GM21576 (cell line): ENCODE measurements around the gene TNRC18.

Experiments
- ATAC-seq: cut with Tn5 transposase; IDR thresholded peaks from one replicate; pipeline ENCODE4 v1.9.1; 2021; ENCODE audit warnings: mild to moderate bottlenecking, moderate library complexity; ENCODE audit not compliant: unreplicated experiment

TNRC18 gene

DNA sequence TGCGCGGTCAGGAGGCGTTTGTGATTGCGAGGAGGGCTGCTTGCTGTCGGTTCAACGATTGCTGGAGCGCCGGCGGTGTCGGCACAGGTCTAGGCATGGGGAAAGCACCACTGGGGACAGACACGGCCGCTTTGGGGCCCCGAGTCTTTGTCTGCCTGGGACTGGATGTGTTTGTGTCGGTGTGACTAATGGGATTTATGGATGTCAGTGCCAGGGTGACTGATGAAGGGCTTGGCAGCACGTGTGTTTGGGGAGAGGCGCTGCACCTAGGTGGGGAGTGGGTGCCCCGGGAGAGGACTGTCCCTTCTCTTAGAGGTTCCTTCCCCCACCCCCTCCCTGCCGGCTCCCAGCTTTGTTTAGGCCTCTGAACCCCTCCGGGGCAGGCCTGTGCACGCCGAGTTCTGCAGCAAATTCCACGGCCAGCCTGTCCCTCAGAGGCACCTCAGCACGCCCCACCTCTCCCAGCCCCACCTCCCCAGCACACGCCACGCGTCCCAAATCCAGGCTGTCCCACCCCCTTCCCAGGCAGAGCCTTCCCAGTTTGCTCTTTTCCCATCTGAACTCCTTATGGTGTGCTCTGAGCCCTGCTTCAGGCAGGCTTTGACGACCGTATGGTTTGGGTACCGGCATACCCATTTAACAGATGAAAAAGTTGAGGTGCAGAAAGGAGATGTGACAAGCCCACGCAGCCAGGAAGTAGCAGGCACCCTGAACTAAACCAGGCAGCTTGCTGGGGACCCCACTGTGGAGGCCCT lies 6.4 kb upstream of the TNRC18 start:
- ATAC-seq: no peak

DNA sequence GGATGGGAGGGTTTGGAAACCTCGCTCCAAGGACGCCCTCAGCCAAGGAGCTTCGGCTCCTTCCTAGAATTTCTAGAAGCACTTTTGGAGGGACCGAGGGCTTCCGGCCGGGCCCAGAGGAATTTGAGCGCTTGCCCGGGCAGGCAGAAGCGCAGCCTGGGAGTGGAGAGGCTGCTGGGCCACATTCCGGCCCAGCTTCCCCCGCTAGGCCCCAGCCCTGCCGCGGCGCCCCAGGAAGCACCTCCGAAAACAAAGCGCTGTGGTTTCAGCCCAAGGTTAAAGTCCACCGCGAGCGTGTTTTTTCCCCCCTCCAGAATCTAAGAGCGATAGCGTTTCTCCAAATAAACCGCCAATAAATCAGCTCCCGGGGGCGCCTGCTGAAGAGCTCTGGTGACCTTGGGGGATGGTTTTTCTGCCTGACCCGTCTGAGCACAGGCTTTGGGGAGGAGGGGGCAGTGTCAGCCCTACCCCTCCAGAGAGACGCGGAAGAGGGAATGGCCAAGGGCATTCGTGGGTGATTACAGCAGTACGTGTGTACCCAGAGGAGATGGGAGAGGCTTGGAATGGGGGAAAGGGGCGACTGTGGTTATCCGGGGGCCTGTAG lies 5.7 kb upstream of the TNRC18 start:
- ATAC-seq: no peak

DNA sequence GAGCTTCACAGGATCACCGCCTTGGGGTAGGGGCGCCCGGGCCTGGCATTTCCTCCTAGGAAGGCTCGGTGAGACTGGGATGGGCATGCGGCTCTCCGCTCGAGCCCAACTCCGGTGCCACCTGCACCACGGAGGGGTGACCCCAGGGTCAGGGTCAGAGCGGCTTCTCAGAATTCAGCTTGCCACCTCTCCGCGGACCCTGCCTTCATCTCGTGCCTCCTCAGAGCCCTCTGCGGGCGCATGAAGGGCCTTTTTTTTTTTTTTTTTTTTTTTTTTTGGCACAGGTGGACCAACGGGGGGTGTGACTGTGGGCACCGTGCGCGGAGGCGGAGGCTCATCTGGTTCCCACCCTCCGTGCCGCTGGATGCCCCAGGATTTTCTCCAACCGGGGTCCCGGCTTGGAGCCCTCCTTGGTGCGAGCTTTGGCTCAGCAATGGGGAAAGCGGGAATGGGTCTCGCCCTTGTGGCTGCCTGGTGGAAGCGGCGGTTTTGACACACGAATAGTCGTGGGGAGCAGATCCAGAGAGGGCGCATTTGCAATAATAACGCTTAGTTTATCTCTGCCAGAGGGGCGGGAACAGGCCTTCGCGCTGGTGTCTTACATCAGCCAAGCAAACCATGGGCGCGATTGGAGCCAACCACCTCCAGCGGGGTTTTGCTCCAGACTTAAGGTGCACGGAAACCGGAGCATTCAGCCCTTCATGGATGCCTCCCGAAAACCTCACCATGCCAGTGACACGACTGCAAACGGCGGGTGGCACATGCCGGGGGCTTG lies 5.0 kb upstream of the TNRC18 start:
- no peak for ATAC-seq

DNA sequence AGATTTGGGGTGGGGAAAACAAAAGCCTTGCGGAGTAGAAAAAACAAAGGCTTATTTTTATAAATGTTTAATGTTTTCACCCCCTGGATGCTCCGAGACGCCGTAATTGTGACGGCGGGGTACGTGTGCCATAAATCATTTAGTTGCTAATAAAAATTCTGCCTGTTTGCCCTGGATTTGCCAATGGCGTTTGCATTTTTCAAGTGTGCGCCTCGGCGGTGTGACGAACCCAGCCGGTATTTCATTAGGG lies 2.5 kb upstream of the TNRC18 start:
- no peak for ATAC-seq

DNA sequence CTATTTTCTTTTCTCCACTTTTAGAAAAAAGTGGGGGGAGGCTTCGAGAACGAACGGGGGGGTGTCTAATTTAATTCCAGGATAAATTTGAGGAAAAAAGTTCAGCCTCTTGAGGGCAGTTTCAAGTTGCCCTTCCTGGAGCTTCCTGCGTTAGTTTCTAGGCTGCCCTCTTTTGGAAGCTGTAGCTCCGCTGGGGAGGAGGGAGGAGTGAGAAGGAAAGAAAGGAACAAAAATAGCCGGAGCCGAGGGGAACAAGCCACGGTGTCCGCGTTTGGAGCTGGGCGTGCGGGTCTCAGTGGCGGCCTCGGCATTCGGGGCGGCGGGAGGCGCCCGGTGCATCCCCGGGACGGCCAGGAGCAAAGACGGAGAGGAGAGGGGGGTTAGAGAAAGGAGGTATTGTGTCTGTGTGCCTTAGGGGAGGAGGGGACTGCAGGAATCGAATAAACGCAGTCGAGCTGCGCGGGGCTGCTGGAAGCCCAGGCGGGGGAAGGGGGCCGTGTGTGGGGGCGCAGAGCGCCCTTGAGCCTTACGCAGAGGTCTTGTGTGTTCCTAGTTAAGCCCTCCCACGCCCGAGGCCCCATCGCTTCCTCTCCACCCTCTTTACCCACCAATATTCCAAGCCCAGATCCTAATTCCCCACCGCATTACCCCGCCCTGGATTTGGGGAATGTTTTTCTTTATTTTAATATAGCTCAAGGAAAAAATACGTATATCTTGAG lies 2.0 kb upstream of the TNRC18 start:
- ATAC-seq: no peak

DNA sequence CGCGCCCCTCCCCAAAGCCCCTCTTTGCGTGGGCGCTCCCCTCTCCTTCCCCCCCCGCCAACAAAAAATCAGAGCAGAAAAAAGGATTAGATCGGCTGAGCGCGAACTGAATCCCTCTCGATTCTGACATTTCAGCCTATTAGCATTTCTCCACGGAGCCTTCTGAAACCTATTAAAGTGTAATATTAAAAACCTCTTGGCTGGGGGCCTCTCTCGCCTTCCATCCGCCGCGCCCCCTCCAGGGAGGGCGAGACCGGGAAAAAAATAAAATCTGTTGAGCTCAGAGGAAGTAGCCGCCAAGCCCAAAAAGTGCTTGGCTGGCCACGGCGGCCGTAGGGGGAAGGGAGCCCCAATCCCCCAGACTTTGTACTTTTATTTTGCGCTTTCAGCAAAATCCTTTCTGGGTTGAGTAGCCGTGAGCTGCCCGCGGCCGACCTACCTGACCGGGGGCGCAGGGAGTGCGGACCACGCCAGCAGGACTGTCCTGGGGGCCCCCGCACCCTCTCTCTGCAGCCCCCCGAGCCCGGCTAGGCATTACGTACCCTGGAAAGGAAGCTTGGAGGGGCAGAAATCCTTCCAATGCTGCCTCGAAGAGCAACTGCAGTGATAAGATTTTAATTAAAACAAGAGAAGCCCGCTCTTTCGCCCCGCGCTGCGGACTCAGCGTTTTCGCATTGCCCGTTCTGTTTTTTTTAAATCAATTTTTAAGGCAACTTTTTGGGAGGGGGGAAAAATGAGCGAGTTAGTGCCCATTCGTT lies 1.3 kb upstream of the TNRC18 start:
- no peak for ATAC-seq

DNA sequence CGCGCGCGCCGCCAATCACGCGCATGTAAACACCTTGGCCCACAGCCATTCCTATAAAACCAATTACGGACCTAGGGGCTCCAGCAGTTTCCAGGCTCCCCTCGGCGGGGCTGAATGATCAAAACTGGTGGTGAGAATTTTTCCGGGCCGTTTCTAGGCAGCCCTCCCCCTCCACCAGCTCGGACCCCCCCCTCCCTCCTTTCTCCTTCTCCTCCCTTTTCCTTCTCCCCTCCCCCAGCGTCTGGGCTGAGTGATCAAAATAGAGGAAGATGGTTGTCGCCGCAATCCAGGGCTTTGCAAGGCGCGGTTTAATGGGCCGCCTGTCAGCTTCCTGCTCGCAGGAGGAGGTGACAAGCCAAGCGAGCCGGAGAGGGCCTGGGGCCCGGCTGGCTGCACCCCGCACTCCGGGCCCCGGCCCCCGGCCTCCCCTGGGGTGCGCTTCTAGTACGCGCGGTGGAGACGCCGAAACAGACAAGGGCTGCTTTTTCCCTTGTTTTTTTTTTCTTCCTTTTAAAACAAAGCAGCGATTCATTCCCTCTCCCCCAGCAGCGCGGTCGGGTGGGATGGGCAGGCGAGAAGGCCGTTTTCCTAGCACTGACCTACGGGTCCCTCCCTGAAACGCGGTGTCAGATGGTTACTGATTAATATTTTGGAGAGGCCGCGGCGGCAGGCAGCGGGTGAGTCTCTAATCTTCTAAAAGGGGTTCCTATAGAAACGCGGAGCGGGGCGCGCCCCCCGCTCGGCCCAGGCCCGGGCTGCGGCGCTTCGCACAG lies 528 bp upstream of the TNRC18 start:
- ATAC-seq: no peak

DNA sequence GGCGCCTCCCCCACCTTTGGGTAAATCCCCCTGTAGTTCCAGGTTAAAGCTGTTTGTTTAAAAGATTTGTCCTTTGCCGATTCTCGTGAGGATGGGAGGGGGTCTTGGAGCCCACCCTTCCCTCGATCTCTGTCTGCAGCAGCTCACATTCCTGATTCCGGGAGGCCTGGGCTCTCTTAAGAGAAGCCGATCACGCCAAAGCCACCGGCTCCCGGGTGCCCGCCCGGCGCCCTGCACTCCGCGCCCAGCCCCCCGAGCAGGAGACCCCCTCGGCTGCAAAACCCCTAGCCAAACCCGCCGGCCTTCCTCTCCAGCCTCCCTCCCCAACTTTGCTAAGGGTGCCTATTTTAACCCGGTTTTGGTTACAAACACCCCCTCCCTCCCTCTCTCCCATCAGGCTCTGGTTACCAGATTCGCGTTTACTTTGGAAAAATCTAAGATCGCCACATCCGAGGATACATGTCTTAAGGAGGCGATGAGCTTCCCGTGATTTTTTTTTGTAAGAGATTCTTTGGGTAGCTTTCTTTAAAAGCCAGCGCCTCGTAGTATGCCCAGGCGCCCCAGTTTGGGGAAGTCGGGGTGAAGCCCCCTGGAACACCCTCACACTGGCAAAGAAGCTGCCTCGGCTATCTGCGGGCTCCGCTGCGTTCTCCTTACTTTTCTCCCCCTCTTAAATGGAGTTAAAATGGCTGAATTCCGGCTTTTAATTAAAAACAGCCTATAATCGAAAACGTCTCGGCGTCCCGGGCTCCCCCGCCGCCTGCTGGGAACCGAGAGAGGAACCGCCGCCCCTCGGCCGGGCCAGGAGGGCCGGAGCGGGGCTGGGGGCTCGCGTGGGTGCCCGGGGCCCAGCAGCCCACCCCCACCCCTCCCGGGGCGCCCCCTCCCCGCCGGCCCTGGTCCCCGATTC lies 983 bp downstream of the TNRC18 start:
- no peak for ATAC-seq

DNA sequence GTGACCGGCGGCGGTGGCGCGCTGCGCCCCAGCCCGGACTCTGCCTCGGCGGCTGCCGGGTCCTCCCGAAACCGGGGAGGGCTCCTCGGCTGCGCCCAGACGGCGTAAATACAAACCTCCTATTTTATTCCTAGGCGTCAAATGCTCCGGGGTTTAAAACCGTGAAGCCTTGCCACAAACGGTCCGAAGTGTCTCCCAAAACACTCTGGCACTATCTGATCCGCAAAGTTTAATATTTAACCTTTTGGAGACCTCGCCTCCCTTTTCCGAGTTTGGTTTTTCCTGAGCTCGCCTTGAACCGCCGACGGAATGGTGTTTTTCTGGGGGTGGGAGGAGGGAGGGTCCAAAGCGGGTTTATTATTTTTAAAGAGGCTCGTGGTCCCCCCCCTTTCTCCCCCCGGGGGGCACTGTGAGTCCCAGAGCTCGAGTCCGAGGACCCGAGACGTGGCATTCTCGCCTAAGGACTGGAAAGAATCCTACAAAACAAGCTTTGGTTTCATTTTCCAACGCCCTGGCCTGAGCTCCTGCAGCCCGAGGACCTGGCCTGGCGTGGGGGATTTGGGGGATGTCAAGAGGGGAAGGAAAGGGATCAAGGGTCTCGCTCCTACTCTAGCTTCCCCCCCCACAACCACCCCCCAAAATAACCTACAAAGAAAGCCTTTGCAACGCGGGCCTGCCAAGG lies 1.8 kb downstream of the TNRC18 start:
- ATAC-seq: no peak

DNA sequence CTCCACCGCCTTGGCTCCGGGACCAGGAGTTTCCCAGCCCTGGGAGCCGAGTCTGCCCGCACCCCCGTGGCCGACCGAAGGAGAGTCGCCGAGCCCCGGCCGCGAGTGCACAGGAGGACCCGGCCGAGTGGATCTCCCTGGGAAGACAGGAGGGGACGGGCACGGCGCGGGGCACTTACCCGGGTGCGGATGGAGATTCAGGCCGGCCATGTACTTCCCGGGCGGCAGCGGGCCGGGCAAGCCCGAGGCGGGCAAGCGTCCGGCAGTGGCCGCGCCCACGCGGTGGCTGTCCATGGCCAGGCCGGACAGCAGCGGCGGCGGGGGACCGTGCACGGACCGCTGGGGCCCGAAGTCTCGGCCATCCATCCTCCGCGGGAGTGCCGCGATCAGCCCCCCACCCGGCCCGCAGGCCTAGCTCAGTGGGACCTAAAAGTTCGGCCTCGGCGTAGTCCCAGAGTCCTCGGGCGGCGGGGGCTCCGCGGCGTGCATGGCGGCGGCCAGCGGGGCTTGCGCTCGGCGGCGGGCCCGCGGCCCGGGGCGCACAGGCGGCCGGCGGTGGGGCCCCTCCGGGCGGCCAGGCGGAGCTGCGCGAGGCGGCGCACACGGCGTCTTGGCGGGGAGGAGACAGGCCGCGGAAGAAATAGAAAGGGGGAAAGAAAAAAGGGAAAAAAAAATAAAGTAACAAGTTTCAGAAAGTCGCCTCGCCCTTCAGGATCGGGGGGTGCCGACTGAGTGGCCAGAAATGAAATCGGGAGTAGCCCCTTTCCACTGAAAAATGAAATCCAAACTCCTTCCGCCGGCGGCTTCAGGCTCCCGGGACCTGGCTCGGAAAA lies 2.5 kb downstream of the TNRC18 start:
- no peak for ATAC-seq

DNA sequence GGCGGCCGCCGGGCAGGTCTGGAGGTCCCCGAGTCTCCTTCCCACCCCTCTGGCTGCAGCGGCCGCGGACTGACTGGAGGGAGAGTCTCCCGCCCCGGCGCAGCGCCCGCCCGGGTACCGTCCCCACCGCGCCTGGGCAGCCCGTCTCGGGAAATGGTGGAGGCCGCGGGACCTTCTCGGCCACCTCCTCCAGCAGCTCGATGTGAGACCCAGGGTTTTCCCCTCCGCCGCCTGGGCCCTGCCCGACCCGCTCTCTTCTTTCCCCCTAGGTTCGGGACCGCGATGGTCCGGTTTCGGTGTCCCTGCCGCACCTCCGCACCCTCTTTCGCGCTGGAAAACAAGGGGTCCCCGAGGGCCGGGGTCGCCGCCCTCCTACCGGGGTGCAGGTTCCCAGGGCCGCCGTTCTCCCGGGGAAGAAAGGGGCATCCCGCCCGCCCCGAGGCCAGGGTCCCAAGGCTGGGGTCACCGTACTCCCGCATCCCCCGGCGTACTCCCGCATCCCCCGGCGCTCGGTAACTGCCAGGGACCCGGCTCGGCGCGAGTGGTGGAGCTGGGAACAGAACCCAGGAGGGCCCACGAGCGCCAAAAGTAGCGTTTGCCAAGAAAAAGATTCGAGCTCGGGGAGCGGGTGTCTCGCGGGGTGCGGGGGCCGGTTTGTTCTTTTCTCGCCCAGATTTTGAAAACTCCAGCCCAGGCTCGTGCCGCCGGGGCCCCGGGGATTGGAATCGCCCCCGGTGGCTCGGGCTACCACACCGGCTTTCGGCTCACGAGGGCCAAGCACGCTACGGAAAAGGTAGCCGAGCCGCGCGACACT lies 3.4 kb downstream of the TNRC18 start:
- ATAC-seq: no peak

DNA sequence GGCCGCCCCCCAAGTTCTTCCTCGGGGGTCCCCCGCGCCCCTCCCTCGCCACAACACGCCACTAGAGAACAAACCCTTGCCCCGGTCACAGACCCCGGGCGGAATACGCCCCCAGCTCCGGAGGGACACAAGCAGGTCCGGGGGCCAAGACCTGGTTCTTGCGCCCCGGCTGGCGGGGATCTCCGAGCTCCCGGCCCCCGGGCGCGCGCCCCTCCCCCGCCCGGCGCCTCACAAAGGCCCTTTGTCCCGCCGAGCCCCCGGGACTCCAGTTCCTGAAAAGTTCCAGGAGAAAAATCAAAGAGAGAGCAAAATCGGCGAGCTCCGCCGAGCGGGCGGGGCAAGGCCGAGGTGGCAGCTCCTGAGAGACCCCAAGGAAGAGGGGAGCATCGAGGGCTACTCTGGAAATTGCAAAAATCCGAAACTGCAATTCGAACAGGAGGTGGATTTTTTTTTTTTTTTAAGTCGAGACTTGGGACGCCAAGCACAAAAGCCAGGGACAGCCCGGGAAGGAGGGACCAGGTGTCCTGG lies 4.0 kb downstream of the TNRC18 start:
- no peak for ATAC-seq

DNA sequence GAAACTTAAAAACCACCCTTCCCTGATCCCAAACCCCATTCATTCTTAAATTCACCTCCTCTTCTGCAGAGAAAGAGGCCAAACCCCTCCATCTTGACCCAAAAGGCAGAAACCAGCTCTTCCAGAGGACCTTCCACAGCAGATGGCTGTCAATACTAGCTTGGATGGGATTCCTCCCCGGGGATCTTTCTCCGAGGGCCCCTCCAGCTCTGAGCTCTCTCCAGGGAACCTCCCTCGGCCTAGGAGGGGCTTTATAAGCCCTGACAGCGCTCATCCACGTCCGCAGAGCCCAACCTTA lies 5.4 kb downstream of the TNRC18 start:
- ATAC-seq: no peak

DNA sequence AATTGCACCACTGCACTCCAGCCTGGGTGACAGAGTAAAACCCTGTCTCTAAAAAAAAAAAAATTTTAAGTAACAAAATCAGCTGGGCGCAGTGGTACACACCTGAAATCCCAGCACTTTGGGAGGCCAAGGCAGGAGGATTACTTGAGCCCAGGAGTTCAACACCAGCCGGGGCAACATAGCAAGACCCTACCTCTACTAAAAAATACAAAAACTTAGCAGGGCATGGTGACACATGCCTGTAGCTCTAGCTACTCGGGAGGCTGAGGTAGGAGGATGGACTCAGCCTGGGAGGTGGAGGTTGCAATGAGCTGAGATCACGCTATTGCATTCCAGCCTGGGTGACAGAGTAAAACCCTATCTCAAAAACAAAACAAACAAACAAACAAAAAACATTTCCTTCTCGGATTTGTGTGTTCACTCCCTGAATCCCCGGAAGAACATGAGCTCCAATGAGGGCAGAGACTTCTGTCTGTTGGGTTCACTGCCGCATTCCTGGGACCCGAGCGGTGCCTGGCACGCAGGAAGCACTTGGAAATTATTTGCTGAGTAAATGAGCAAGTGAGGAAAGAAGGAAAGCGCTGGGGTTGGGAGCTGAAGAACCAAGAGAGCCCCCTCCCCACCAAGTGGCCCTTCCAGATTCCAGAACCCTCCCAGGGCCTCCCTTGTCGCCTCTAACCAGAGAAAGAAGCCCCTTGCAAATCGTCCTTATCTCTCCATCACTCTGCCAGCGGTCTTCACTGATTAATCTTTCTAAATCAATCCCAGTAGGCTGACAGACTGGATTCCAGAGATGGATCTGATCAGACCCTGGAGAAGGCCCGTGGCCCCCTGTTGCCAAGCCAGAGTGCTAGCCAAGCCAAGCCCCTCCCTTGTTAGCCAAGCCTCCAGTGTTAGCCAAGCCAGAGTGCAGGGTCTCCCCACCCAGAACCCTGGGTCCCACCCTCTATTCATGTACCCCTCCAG lies 6.2 kb downstream of the TNRC18 start:
- ATAC-seq: no peak

DNA sequence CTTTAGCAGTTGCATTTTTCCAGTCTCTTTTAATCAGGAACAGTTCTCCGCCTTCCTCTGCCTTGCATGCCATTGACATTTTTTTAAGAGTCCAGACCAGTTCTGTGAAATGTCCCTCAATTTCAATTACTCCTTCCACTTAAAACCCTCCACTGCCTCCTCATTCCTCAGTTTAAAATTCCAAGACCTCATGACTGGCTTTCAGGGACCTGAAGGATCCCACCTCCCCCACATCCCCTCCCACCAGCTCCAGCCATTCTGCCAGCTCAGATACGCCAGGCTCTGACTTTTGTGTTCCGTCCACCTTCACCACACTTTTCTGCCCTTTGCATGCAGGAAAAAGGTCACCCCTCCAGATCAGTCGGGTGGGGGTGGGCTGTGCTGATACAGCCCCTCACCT lies 8.7 kb downstream of the TNRC18 start:
- ATAC-seq: no peak

DNA sequence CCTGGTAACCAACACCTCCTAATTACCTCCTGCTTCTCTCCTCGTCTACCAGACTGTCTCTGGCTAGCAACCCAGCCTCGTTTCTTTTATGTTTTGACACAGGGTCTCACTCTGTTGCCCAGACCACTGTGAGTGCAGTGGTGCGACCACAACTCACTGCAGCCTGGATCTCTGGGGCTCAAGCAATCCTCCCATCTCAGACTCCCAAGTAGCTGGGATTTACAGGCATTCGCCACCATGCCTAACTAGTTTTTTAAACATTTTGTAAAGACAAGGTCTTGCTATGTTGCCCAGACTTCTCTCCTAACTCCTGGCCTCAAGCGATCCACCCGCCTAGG lies 10.2 kb downstream of the TNRC18 start:
- no peak for ATAC-seq
